H1 (cell line): Measurements from ENCODE around the gene C2CD4C. TPM values are rescaled to one million over a fixed set of nuclear protein-coding genes. Genes with fewer than 3 reads are reported as not detected.

Source experiments
- CTCF ChIA-PET: fragments of 300-600 bp; sonication (Branson Sonifier 250); formaldehyde crosslinking; loops from one replicate; lab custom pipeline; 2021; ENCODE audit not compliant: partially characterized antibody; lab: Charles Lee
- POLR2A ChIA-PET: fragments of 300-600 bp; sonication (Branson Sonifier 250); formaldehyde crosslinking; loops from one replicate; lab custom pipeline; 2021; ENCODE audit warnings: inconsistent platforms; ENCODE audit not compliant: partially characterized antibody; lab: Charles Lee
- DNase-seq, 2 experiments: peaks; one replicate each; pipeline versions ENCODE4 v3.0.0 to v3.0.0-alpha.2; 2010 to 2022; ENCODE audit warnings: low spot score in 2 of 2, low read depth in 1 of 2, mixed read lengths in 1 of 2
- FAIRE-seq: peaks from 2 replicates; lab custom pipeline; 2011; peaks lifted over from hg19 to GRCh38; lab: Jason Lieb, UNC
- H2AFZ ChIP-seq: 2 replicates; pipeline ENCODE4 v1.8.1; 2012; ENCODE audit warnings: low read length, inconsistent platforms
- H2AK5ac ChIP-seq: 2 replicates; pipeline ENCODE4 v1.6.1; 2013; ENCODE audit warnings: low read depth, low read length
- H2BK120ac ChIP-seq: replicated peaks from 2 replicates; pipeline ENCODE3; 2013; ENCODE audit warnings: low read depth, low read length, inconsistent platforms
- H2BK12ac ChIP-seq: 2 replicates; pipeline ENCODE4 v1.6.1; 2013; ENCODE audit warnings: low read depth, low read length
- H2BK15ac ChIP-seq: 2 replicates; pipeline ENCODE4 v1.6.1; 2013; ENCODE audit warnings: low read length
- H2BK20ac ChIP-seq: 2 replicates; pipeline ENCODE4 v1.6.1; 2013; ENCODE audit warnings: low read length
- H2BK5ac ChIP-seq: 2 replicates; pipeline ENCODE4 v1.6.1; 2013; ENCODE audit warnings: low read depth, low read length
- H3K14ac ChIP-seq: 2 replicates; pipeline ENCODE4 v1.6.1; 2013; ENCODE audit warnings: inconsistent platforms; ENCODE audit not compliant: insufficient read length
- H3K18ac ChIP-seq: 2 replicates; pipeline ENCODE4 v1.6.1; 2013; ENCODE audit warnings: low read length; ENCODE audit errors: extremely low read depth
- H3K23ac ChIP-seq: 2 replicates; pipeline ENCODE4 v1.6.1; 2013; ENCODE audit warnings: inconsistent platforms; ENCODE audit not compliant: insufficient read length
- H3K23me2 ChIP-seq: 2 replicates; pipeline ENCODE4 v1.6.1; 2013; ENCODE audit warnings: low read depth, low read length
- H3K27ac ChIP-seq: 2 replicates; pipeline ENCODE4 v1.6.1; 2011; ENCODE audit warnings: low read depth, low read length, inconsistent platforms
- H3K27me3 ChIP-seq, 4 experiments: replicated peaks in 1 of 4; 1 replicate in 1 of 4; 2 replicates in 3 of 4; pipeline versions ENCODE4 v1.6.1 to v1.8.1; 2011 to 2013; ENCODE audit warnings: low read length in 3 of 4, mild to moderate bottlenecking in 3 of 4, inconsistent platforms in 2 of 4, mixed read lengths in 2 of 4, moderate library complexity in 1 of 4; ENCODE audit not compliant: control insufficient read depth in 3 of 4, insufficient read depth in 3 of 4; ENCODE audit errors: extremely low read depth in 1 of 4
- H3K36me3 ChIP-seq, 4 experiments: 2 replicates each; pipeline versions ENCODE4 v1.6.1 to v1.8.1; 2011 to 2013; ENCODE audit warnings: mild to moderate bottlenecking in 4 of 4, low read length in 3 of 4, moderate library complexity in 2 of 4, control low read depth in 1 of 4, inconsistent platforms in 1 of 4; ENCODE audit not compliant: insufficient read depth in 4 of 4, control insufficient read depth in 2 of 4
- H3K4ac ChIP-seq: replicated peaks from 2 replicates; pipeline ENCODE3; 2013; ENCODE audit warnings: low read length, low read depth, mixed read lengths, inconsistent platforms; ENCODE audit not compliant: insufficient read length
- H3K4me1 ChIP-seq, 4 experiments: replicated peaks in 1 of 4; 1 replicate in 1 of 4; 2 replicates in 3 of 4; pipeline versions ENCODE4 v1.6.1 to v1.8.1; 2011 to 2013; ENCODE audit warnings: low read length in 3 of 4, inconsistent platforms in 2 of 4, mixed read lengths in 1 of 4; ENCODE audit not compliant: insufficient read depth in 4 of 4, control insufficient read depth in 3 of 4
- H3K4me2 ChIP-seq, 2 experiments: 2 replicates each; pipeline versions ENCODE4 v1.6.1 to v1.8.1; 2011 to 2013; ENCODE audit warnings: low read depth in 2 of 2, low read length in 2 of 2, control low read depth in 1 of 2, inconsistent platforms in 1 of 2, mild to moderate bottlenecking in 1 of 2; ENCODE audit not compliant: insufficient read depth in 1 of 2
- H3K4me3 ChIP-seq, 4 experiments: fragments of 200-600, 300-600 bp in 1 of 4; sonication (generic), shearing (Covaris generic), sonication (Bioruptor Twin) in 1 of 4; 2 replicates each; pipeline versions ENCODE4 v1.5.1 to v1.8.1; 2011 to 2016; ENCODE audit warnings: low read length in 4 of 4, low read depth in 3 of 4, control low read depth in 2 of 4, inconsistent platforms in 2 of 4, mild to moderate bottlenecking in 2 of 4, mixed read lengths in 1 of 4, moderate library complexity in 1 of 4; ENCODE audit not compliant: insufficient read depth in 2 of 4; ENCODE audit errors: extremely low read depth in 1 of 4
- H3K56ac ChIP-seq: replicated peaks from 2 replicates; pipeline ENCODE3; 2013; ENCODE audit warnings: low read depth, mild to moderate bottlenecking, mixed read lengths, low read length, inconsistent platforms; ENCODE audit not compliant: insufficient read length
- H3K79me1 ChIP-seq: 2 replicates; pipeline ENCODE4 v1.6.1; 2013; ENCODE audit warnings: low read depth, low read length, control low read depth
- H3K79me2 ChIP-seq, 2 experiments: 2 replicates each; pipeline versions ENCODE4 v1.6.1 to v1.8.1; 2012 to 2013; ENCODE audit warnings: low read length in 2 of 2, mild to moderate bottlenecking in 2 of 2, inconsistent platforms in 1 of 2; ENCODE audit not compliant: insufficient read depth in 2 of 2, control insufficient read depth in 1 of 2
- H3K9ac ChIP-seq, 4 experiments: replicated peaks in 1 of 4; 1 replicate in 1 of 4; 2 replicates in 3 of 4; pipeline versions ENCODE4 v1.6.1 to v1.8.1; 2011 to 2013; ENCODE audit warnings: low read depth in 3 of 4, low read length in 3 of 4, control low read depth in 2 of 4, mild to moderate bottlenecking in 2 of 4, moderate library complexity in 2 of 4, inconsistent platforms in 1 of 4; ENCODE audit errors: extremely low read depth in 1 of 4
- H3K9me3 ChIP-seq, 2 experiments: 2 replicates each; pipeline versions ENCODE4 v1.6.1 to v1.8.1; 2012 to 2013; ENCODE audit warnings: mild to moderate bottlenecking in 2 of 2, moderate library complexity in 2 of 2, control low read depth in 1 of 2, inconsistent platforms in 1 of 2, low read depth in 1 of 2, low read length in 1 of 2, mixed read lengths in 1 of 2; ENCODE audit not compliant: insufficient read depth in 2 of 2
- H4K20me1 ChIP-seq, 2 experiments: replicated peaks in 1 of 2; 2 replicates each; pipeline versions ENCODE3 to v1.8.1; 2011 to 2013; ENCODE audit warnings: inconsistent platforms in 2 of 2, low read length in 2 of 2, mild to moderate bottlenecking in 1 of 2; ENCODE audit not compliant: insufficient read depth in 2 of 2, control insufficient read depth in 1 of 2
- H4K5ac ChIP-seq: 2 replicates; pipeline ENCODE4 v1.6.1; 2013; ENCODE audit warnings: low read length, low read depth, mixed read lengths, inconsistent platforms; ENCODE audit not compliant: insufficient read length
- H4K8ac ChIP-seq: 2 replicates; pipeline ENCODE4 v1.8.0; 2013; ENCODE audit warnings: mild to moderate bottlenecking, moderate library complexity, low read length, inconsistent platforms; ENCODE audit not compliant: insufficient read depth; ENCODE audit errors: extremely low read depth
- H4K91ac ChIP-seq: replicated peaks from 2 replicates; pipeline ENCODE3; 2013; ENCODE audit warnings: low read length, mixed read lengths, inconsistent platforms; ENCODE audit not compliant: insufficient read length
- BRCA1 ChIP-seq: IDR thresholded peaks from 2 replicates; pipeline ENCODE4 v1.6.1; 2012; ENCODE audit warnings: low read depth, low read length, improper control_type of control experiment
- CHD2 ChIP-seq: IDR thresholded peaks from 2 replicates; pipeline ENCODE4 v1.6.1; 2012; ENCODE audit warnings: low read length, improper control_type of control experiment
- CREB1 ChIP-seq: IDR thresholded peaks from 2 replicates; pipeline ENCODE4 v1.6.1; 2012; ENCODE audit warnings: inconsistent platforms
- FOSL1 ChIP-seq: IDR thresholded peaks from 2 replicates; pipeline ENCODE4 v1.6.1; 2011; ENCODE audit warnings: mild to moderate bottlenecking, low read depth, low read length, moderate library complexity; ENCODE audit not compliant: insufficient read depth
- JUN ChIP-seq: IDR thresholded peaks from 2 replicates; pipeline ENCODE4 v1.6.1; 2011; ENCODE audit warnings: low read depth, mild to moderate bottlenecking, improper control_type of control experiment, low read length
- POLR2A ChIP-seq, 2 experiments: IDR thresholded peaks; 1 replicate in 1 of 2; 2 replicates in 1 of 2; pipeline ENCODE4 v1.6.1; 2011; ENCODE audit warnings: low read depth in 2 of 2, low read length in 2 of 2, mild to moderate bottlenecking in 2 of 2; ENCODE audit errors: control extremely low read depth in 1 of 2
- SP1 ChIP-seq: IDR thresholded peaks from 2 replicates; pipeline ENCODE4 v1.6.1; 2011; ENCODE audit warnings: low read depth, low read length
- TEAD4 ChIP-seq: IDR thresholded peaks from 2 replicates; pipeline ENCODE4 v1.6.1; 2012; ENCODE audit warnings: low read depth, low read length, inconsistent platforms, mixed read lengths
- whole genome bisulfite sequencing, 2 experiments: shearing (Covaris generic) in 1 of 2; methylation state at CpG; one replicate each; pipeline versions ENCODE4 v1.1.6 to v1.1.7; 2013 to 2015; ENCODE audit warnings: low lambda C conversion rate in 2 of 2, mixed read lengths in 2 of 2, inconsistent platforms in 1 of 2, low coverage in 1 of 2, missing lambda C conversion rate in 1 of 2; ENCODE audit not compliant: insufficient replicate concordance in 2 of 2, insufficient coverage in 1 of 2, insufficient read length in 1 of 2; ENCODE audit errors: extremely low coverage in 1 of 2, missing lambda C conversion rate in 1 of 2; 5-methylcytosine and 5-hydroxymethylcytosine counted together
- polyA plus RNA-seq, 7 experiments: library from polyadenylated mRNA; depleted of rRNA in 3 of 7; stranded (reverse) in 5 of 7; unstranded in 2 of 7; fragments of >200 nt in 5 of 7; fragments of 200-250 nt in 2 of 7; gene quantifications; 1 replicate in 5 of 7; 2 replicates in 1 of 7; 4 replicates in 1 of 7; pipeline versions ENCODE4 v1.2.1 to v1.2.3, GENCODE V29; 2011 to 2013; ENCODE audit warnings: missing spikeins in 2 of 7, mixed read lengths in 2 of 7
- total RNA-seq: library from RNA; stranded (reverse); fragmentation: NEBNext Ultra II Directional; extraction: Animal tissue kit (Norgen Biotek cat#: 25700); gene quantifications from 2 replicates; pipeline ENCODE4 v1.2.1, GENCODE V29; 2021
- TF ChIP-seq, protein P1 (sequence below): IDR thresholded peaks from 2 replicates; pipeline ENCODE4 v1.6.1; 2012; ENCODE audit warnings: inconsistent platforms

Gene C2CD4C
- total and polyA plus RNA-seq, 2 of the 8 experiments (the other 6 are each of a cell fraction or from before 2014, with no cell fraction given): 3.8 to 6.3 TPM

DNA sequence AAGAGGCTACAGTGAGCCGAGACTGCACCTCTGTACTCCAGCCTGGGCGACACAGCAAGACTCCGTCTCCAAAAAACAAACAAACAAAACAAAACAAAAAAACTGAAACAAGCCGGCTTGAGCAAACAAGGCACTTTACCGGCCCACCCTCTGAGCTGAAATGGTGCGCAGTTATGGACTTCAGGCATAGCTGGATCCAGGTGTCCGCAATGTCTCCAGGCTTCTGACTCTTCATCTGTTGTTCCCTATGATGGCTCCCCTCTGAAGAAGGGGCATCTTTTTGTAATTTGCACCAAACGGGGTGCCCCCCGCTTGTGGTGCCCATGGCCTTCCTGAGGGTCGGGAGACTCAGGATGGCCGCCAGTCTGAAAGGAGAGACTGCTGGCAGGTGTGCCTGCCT lies 6.2 kb downstream of the C2CD4C start:
- CTCF ChIA-PET: interaction anchor here (1.3 to 1.6 kb wide), 2 partner anchors 9 to 108 kb away, joined by 3 read pairs; no protein-coding TSS in a partner anchor

More for the DNA sequence above, 6.2 kb downstream of the C2CD4C start:
- Histone ChIP-seq H3K9me3 (no peaks in the 10 kb centered on the region; a peak in 1 of 4 replicates), H3K27ac (no peak overlapping the region), H3K18ac (no peak overlapping the region), H3K36me3 (no peaks in the 10 kb centered on the region; a peak in 1 of 8 replicates), H4K20me1 (peaks cover 0 to 7% of the 10 kb centered on the region in 2 experiments), H2BK120ac (no peak overlapping the region), H4K5ac (no peak overlapping the region), H2AK5ac (no peak overlapping the region), H3K4me1 (peaks cover 0 to 2% (median 0%) of the 10 kb centered on the region in 4 experiments; a peak in 1 of 7 replicates), H2AFZ (no peak overlapping the region), H3K4ac (no peak overlapping the region), H3K4me2 (no peak overlapping the region), H3K56ac (no peak overlapping the region), H2BK20ac (no peak overlapping the region), H2BK5ac (no peak overlapping the region), H3K79me1 (0 out of 2 replicates have a peak, but pooled peaks cover 2% of the 10 kb centered on the region), H3K23me2 (no peaks in the 10 kb centered on the region), H3K27me3 (no peaks in the 10 kb centered on the region; a peak in 2 of 7 replicates), H3K79me2 (no peaks in the 10 kb centered on the region), H3K4me3 (no peak overlapping the region), H3K23ac (no peak overlapping the region), H3K9ac (no peak overlapping the region), H2BK15ac (no peak overlapping the region), H2BK12ac (no peak overlapping the region), H4K91ac (no peak overlapping the region), H3K14ac (no peak overlapping the region), H4K8ac (no peak overlapping the region)
- no peak for FAIRE-seq
- no peak for TF ChIP-seq POLR2A (IDR thresholded peaks at IDR 0.05; ENCODE audit: control extremely low read depth in 1 of 2, low read depth in 2 of 2, low read length in 2 of 2)
- no peak for TF ChIP-seq TEAD4
- no peak for TF ChIP-seq JUN
- no peak for TF ChIP-seq SP1
- TF ChIP-seq CHD2: no peak
- TF ChIP-seq CREB1: no peak
- no peak for TF ChIP-seq BRCA1
- TF ChIP-seq FOSL1: no peak
- TF ChIP-seq, protein P1, sequence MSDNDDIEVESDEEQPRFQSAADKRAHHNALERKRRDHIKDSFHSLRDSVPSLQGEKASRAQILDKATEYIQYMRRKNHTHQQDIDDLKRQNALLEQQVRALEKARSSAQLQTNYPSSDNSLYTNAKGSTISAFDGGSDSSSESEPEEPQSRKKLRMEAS: no peak
- POLR2A ChIA-PET: interaction anchor here (1.3 to 1.4 kb wide), 2 partner anchors 59 kb away, joined by 3 read pairs; no protein-coding TSS in a partner anchor
- DNase-seq: peak in 1 of 2 experiments; percentile 39
- 95% methylated on average over 11 of the region's 11 CpGs; no CpG with 5 or more reads in 1 of the 2 experiments for WGBS, 2 experiments
